ENCODE data around the gene QRICH2. TPM values are rescaled to one million over a fixed set of nuclear protein-coding genes. Genes with fewer than 3 reads are reported as not detected.
"Not testable (repeated sequence)": the region's sequence is repeated elsewhere in the genome, so short reads cannot be mapped to it uniquely, and the experiment has no call there.

The QRICH2 gene
- total RNA-seq, 3 donors from 2014 or later (not counting 1 experiment from before 2014, with no cell fraction given) = 2.3 to 3.1 (median 2.9) TPM

DNA sequence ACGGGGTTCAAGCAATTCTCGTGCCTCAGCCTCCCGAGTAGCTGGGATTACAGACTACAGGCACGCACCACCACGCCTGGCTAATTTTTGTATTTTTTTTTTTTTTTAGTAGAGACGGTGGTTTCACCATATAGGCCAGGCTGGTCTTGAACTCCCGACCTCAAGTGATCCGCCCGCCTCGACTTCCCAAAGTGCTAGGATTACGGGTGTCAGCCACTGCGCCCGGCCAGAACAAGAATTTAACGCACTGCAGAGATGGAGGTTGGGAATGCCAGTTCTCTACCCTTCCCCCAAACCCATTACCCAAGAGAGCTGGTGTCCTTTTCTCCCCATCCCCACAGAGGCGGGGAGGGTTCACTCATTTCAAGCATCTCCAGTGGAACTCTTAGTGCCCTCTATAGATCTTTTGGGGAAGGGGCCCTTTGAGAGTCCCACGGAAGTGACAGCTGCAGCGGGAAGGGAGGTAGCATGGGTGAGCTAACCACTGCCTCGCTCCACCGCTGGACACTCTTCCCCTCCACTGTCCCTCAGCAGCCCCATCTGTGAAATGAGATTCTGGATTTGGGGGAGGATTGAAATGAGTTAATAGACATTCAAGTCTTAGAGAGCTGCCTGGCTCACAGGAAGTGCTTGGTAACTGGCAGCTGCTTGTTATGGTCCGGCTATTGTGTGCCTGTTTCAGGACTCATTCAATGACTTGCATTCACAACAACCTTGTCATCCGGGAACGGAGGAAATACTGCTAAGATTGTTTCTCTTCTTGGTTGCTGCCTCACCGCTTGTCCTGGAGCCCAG lies 46.5 kb downstream of the QRICH2 start:
- Histone ChIP-seq H3K27ac (ENCODE audit: low read length) (peak overlapping the region; percentile 75), H3K9me3 (ENCODE audit: control insufficient read depth, insufficient read depth, low read length) (no peaks in the 10 kb centered on the region), H3K27me3 (ENCODE audit: control insufficient read depth, insufficient read depth, low read length) (no peaks in the 10 kb centered on the region), H3K36me3 (ENCODE audit: control insufficient read depth, insufficient read depth, low read length) (no peaks in the 10 kb centered on the region), H3K4me3 (ENCODE audit: low read length) (no peak overlapping the region), H3K4me1 (ENCODE audit: control insufficient read depth, insufficient read depth, low read length) (peaks cover 43% of the 10 kb centered on the region)
- 76% methylated on average over 20 of the region's 23 CpGs for WGBS (ENCODE audit: insufficient coverage)
- no peak for TF ChIP-seq CTCF (IDR thresholded peaks at IDR 0.05)
- Mint-ChIP-seq H3K36me3 (no peaks in the 10 kb centered on the region), H3K9me3 (peaks cover 0 to 2% of the 10 kb centered on the region in 2 donors), H3K4me1 (peaks cover 39 to 43% of the 10 kb centered on the region in 2 donors), H3K27me3 (ENCODE audit: low read depth in 2 of 2) (no peaks in the 10 kb centered on the region), H3K4me3 (peak overlapping the region; percentile 91), H3K27ac (peak overlapping the region; percentile 99)
- DNase-seq (no peak), ATAC-seq (no peak)
- intact Hi-C loops (cut with micrococcal nuclease) = loop anchor here (5.0 to 10.0 kb wide), 5 partner anchors 69 to 1623 kb away; partner anchors contain the start of genes MFSD11, SRSF2 and UNK

DNA sequence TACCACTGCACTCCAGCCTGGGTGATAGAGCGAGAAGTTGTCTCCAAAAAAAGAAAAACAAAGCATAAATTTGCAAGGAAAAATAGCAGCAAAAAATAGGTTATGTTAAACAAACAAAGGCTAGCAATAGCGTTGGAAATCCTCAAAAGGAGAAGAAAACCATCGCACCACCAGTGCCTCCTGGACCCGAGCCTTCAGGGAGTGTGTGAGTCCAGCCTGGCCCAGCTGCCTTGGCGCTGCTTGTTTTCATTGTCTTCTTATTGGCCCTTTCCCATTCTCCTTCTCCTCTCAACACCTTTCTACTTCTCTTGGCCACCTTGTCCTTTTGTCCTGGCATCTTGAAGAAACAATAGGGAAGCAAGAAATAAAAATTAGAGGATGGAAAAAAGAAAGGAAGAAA lies 47.4 kb downstream of the QRICH2 start:
- H3K36me3 ChIP-seq (ENCODE audit: control insufficient read depth, insufficient read depth, low read length) = no peaks in the 10 kb centered on the region
- peaks cover 49% of the 10 kb centered on the region in 2 donors for H3K4me1 Mint-ChIP-seq
- peaks cover 0 to 2% of the 10 kb centered on the region in 2 donors for H3K9me3 Mint-ChIP-seq
- no peak overlapping the region for H3K4me3 ChIP-seq (ENCODE audit: low read length)
- H3K27ac Mint-ChIP-seq = no peak overlapping the region
- H3K27me3 Mint-ChIP-seq (ENCODE audit: low read depth in 2 of 2) = no peaks in the 10 kb centered on the region
- ATAC-seq (no peak), DNase-seq (no peak)
- no peaks in the 10 kb centered on the region for H3K27me3 ChIP-seq (ENCODE audit: control insufficient read depth, insufficient read depth, low read length)
- no peaks in the 10 kb centered on the region for H3K9me3 ChIP-seq (ENCODE audit: control insufficient read depth, insufficient read depth, low read length)
- H3K4me1 ChIP-seq (ENCODE audit: control insufficient read depth, insufficient read depth, low read length) = peaks cover 46% of the 10 kb centered on the region
- intact Hi-C loops (cut with micrococcal nuclease) = loop anchor here (5.0 to 10.0 kb wide), 5 partner anchors 68 to 1624 kb away; partner anchors contain the start of genes MFSD11, SRSF2 and UNK
- no peak for TF ChIP-seq CTCF (IDR thresholded peaks at IDR 0.05)
- no peaks in the 10 kb centered on the region for H3K36me3 Mint-ChIP-seq
- peak overlapping the region; percentile 10 for H3K4me3 Mint-ChIP-seq
- H3K27ac ChIP-seq (ENCODE audit: low read length) = no peak overlapping the region
- WGBS (ENCODE audit: insufficient coverage) = 90% methylated on average over 5 of the region's 5 CpGs

DNA sequence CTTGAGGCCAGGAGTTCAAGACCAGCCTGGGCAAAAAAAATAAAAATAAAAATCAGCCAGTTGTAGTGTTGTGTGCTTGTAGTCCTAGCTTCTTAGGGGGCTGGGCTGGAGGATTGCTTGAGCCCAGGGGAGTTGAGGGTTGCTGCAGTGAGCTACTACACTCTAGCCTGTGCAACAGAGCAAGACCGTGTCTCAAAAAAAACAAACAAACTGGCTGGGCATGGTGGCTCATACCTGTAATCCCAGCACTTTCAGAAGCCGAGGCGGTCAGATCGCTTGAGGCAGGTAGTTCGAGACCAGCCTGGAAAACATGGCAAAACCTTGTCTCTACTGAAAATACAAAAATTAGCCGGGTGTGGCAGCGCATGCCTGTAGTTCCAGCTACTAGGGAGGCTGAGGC lies 47.9 kb downstream of the QRICH2 start:
- intact Hi-C loops (cut with micrococcal nuclease) = loop anchor here (5.0 to 10.0 kb wide), 5 partner anchors 68 to 1625 kb away; partner anchors contain the start of genes MFSD11, SRSF2 and UNK
- Mint-ChIP-seq H3K27me3 (ENCODE audit: low read depth in 2 of 2) (no peaks in the 10 kb centered on the region), H3K4me3 (no peak overlapping the region), H3K9me3 (peaks cover 0 to 2% of the 10 kb centered on the region in 2 donors), H3K27ac (no peak overlapping the region), H3K36me3 (no peaks in the 10 kb centered on the region), H3K4me1 (peaks cover 53 to 54% of the 10 kb centered on the region in 2 donors)
- ATAC-seq = no peak
- Histone ChIP-seq H3K4me3 (ENCODE audit: low read length) (no peak overlapping the region), H3K27me3 (ENCODE audit: control insufficient read depth, insufficient read depth, low read length) (no peaks in the 10 kb centered on the region), H3K9me3 (ENCODE audit: control insufficient read depth, insufficient read depth, low read length) (no peaks in the 10 kb centered on the region), H3K36me3 (ENCODE audit: control insufficient read depth, insufficient read depth, low read length) (no peaks in the 10 kb centered on the region), H3K4me1 (ENCODE audit: control insufficient read depth, insufficient read depth, low read length) (peaks cover 48% of the 10 kb centered on the region), H3K27ac (ENCODE audit: low read length) (no peak overlapping the region)
- no peak for TF ChIP-seq CTCF (IDR thresholded peaks at IDR 0.05)
- 87% methylated on average over 7 of the region's 7 CpGs for WGBS (ENCODE audit: insufficient coverage)
- DNase-seq = no peak

DNA sequence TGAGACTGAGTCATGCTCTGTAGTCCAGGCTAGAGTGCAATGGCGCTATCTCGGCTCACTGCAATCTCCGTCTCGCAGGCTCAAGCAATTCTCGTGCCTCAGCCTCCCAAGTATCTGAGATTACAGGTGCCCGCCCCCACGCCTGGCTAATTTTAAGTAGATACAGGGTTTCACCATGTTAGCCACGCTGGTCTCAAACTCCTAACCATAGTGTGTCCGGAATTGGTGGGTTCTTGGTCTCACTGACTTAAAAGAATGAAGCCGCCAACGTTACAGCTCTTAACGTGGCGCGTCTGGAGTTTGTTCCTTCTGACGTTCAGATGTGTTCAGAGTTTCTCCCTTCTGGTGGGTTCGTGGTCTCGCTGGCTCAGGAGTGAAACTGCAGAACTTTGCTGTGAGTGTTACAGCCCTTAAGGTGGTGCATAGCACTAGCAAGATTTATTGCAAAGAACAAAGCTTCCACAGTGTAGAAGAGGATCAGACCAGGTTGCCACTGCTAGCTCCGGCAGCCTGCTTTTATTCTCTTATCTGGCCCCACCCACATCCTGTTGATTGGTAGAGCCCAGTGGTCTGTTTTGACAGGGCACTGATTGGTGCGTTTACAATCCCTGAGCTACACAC lies 51.5 kb downstream of the QRICH2 start:
- Mint-ChIP-seq H3K27ac (peak overlapping the region; percentile 82 to 92), H3K4me3 (peak overlapping the region; percentile 72), H3K4me1 (peaks cover 36 to 39% of the 10 kb centered on the region in 2 donors)
- peaks cover 38% of the 10 kb centered on the region for H3K4me1 ChIP-seq (ENCODE audit: control insufficient read depth, insufficient read depth, low read length)
- 50% methylated on average over 19 of the region's 19 CpGs for WGBS (ENCODE audit: insufficient coverage)
- DNase-seq = peak; percentile 50 to 72
- H3K36me3 ChIP-seq (ENCODE audit: control insufficient read depth, insufficient read depth, low read length); H3K27me3 Mint-ChIP-seq (ENCODE audit: low read depth in 2 of 2); H3K9me3 Mint-ChIP-seq; H3K9me3 ChIP-seq (ENCODE audit: control insufficient read depth, insufficient read depth, low read length); H3K4me3 ChIP-seq (ENCODE audit: low read length); H3K36me3 Mint-ChIP-seq; H3K27me3 ChIP-seq (ENCODE audit: control insufficient read depth, insufficient read depth, low read length): not testable (repeated sequence)
- peak overlapping the region; percentile 34 for H3K27ac ChIP-seq (ENCODE audit: low read length)
- ATAC-seq = peak; percentile 74 to 81 (median 78)
- intact Hi-C loops (cut with micrococcal nuclease) = loop anchor here (1.0 kb wide), 1 partner anchor 8 kb away; no protein-coding TSS in a partner anchor

Measured in natural killer cell (primary cell).